OCI-LY3 (cell line): Measurements from ENCODE around the gene GAPT.
A peak's percentile ranks its signal among the peaks of the same experiment; 100 is the strongest.

Source experiments
- H2AFZ ChIP-seq: fragments of 200-600, 300-600 bp; shearing (Covaris generic); 2 replicates; pipeline ENCODE4 v1.6.0; 2014; ENCODE audit warnings: antibody characterized with exemption, low read depth, low read length
- H3K27ac ChIP-seq: fragments of 200-600, 300-600 bp; sonication (generic); 2 replicates; pipeline ENCODE4 v1.5.1; 2014; ENCODE audit warnings: mild to moderate bottlenecking, low read length, moderate library complexity, mixed read lengths
- H3K27me3 ChIP-seq: fragments of 200-600, 300-600 bp; sonication (generic); 2 replicates; pipeline ENCODE4 v1.6.1; 2014; ENCODE audit warnings: low read depth, low read length, mixed read lengths
- H3K36me3 ChIP-seq: fragments of 200-600, 300-600 bp; sonication (generic); replicated peaks from 2 replicates; pipeline ENCODE3; 2014; ENCODE audit warnings: low read depth, low read length, mixed read lengths
- H3K4me1 ChIP-seq: fragments of 300-600, 200-600 bp; sonication (generic); 2 replicates; pipeline ENCODE4 v1.6.1; 2014; ENCODE audit warnings: low read length, mixed read lengths
- H3K4me2 ChIP-seq: fragments of 200-600, 300-600 bp; sonication (generic); 2 replicates; pipeline ENCODE4 v1.6.1; 2014; ENCODE audit warnings: low read length, mixed read lengths
- H3K4me3 ChIP-seq: fragments of 300-600, 200-600 bp; sonication (generic); 2 replicates; pipeline ENCODE4 v1.5.1; 2014; ENCODE audit warnings: antibody characterized with exemption, mild to moderate bottlenecking, low read length, moderate library complexity
- H3K79me2 ChIP-seq: fragments of 300-600, 200-600 bp; shearing (Covaris generic); 2 replicates; pipeline ENCODE4 v1.6.1; 2014; ENCODE audit warnings: mild to moderate bottlenecking, low read length, mixed read lengths
- H3K9ac ChIP-seq: fragments of 300-600, 200-600 bp; shearing (Covaris generic); 2 replicates; pipeline ENCODE4 v1.6.0; 2014; ENCODE audit warnings: mild to moderate bottlenecking, low read length, moderate library complexity
- H3K9me3 ChIP-seq: fragments of 200-600, 300-600 bp; shearing (Covaris generic); 2 replicates; pipeline ENCODE4 v1.6.1; 2014; ENCODE audit warnings: low read length, mixed read lengths; ENCODE audit not compliant: insufficient read depth
- H4K20me1 ChIP-seq: fragments of 200-600, 300-600 bp; sonication (generic); 2 replicates; pipeline ENCODE4 v1.6.1; 2016; ENCODE audit warnings: low read length, mixed read lengths; ENCODE audit not compliant: insufficient read depth
- EZH2phosphoT487 ChIP-seq: fragments of 200-600 bp; shearing (Covaris generic); IDR thresholded peaks from 2 replicates; pipeline ENCODE4 v1.6.1; 2018; ENCODE audit warnings: antibody characterized with exemption, mixed run types, low read depth
- TF ChIP-seq, protein P1 (sequence below): fragments of 200-600, 300-600 bp; sonication (generic); IDR thresholded peaks from 2 replicates; pipeline ENCODE4 v1.5.1; 2014; ENCODE audit warnings: antibody characterized with exemption, low read length, low read depth

Gene GAPT

DNA sequence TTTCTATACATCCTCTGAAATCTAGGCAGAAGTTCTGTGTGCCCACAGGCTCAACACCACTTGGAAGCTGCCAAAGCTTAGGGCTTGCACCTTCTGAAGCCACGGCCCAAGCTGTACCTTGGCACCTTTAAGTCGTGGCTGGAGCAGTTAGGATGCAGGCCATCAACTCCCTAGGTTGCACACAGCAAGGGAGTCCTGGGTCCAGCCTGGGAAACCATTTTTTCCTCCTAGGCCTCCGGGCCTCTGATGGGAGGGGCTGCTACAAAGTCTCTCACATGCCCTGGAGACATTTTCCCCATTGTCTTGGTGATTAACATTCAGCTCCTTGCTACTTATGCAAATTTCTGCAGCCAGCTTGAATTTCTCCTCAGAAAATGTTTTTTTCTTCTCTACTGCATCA is 15.8 kb upstream of the GAPT start:
- no peaks in the 10 kb centered on the region for H3K36me3 ChIP-seq
- no peak overlapping the region for H3K27ac ChIP-seq
- H3K9me3 ChIP-seq: no peaks in the 10 kb centered on the region
- H3K4me2 ChIP-seq: no peak overlapping the region
- H2AFZ ChIP-seq: no peak overlapping the region
- H3K27me3 ChIP-seq: no peaks in the 10 kb centered on the region
- H3K79me2 ChIP-seq: no peaks in the 10 kb centered on the region
- no peak overlapping the region for H3K4me3 ChIP-seq
- TF ChIP-seq, protein P1, sequence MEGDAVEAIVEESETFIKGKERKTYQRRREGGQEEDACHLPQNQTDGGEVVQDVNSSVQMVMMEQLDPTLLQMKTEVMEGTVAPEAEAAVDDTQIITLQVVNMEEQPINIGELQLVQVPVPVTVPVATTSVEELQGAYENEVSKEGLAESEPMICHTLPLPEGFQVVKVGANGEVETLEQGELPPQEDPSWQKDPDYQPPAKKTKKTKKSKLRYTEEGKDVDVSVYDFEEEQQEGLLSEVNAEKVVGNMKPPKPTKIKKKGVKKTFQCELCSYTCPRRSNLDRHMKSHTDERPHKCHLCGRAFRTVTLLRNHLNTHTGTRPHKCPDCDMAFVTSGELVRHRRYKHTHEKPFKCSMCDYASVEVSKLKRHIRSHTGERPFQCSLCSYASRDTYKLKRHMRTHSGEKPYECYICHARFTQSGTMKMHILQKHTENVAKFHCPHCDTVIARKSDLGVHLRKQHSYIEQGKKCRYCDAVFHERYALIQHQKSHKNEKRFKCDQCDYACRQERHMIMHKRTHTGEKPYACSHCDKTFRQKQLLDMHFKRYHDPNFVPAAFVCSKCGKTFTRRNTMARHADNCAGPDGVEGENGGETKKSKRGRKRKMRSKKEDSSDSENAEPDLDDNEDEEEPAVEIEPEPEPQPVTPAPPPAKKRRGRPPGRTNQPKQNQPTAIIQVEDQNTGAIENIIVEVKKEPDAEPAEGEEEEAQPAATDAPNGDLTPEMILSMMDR: no peak
- TF ChIP-seq EZH2phosphoT487: no peak
- no peaks in the 10 kb centered on the region for H4K20me1 ChIP-seq
- H3K9ac ChIP-seq: no peak overlapping the region
- peaks cover under 1% of the 10 kb centered on the region; the same call in 1 of the 2 replicates for H3K4me1 ChIP-seq

DNA sequence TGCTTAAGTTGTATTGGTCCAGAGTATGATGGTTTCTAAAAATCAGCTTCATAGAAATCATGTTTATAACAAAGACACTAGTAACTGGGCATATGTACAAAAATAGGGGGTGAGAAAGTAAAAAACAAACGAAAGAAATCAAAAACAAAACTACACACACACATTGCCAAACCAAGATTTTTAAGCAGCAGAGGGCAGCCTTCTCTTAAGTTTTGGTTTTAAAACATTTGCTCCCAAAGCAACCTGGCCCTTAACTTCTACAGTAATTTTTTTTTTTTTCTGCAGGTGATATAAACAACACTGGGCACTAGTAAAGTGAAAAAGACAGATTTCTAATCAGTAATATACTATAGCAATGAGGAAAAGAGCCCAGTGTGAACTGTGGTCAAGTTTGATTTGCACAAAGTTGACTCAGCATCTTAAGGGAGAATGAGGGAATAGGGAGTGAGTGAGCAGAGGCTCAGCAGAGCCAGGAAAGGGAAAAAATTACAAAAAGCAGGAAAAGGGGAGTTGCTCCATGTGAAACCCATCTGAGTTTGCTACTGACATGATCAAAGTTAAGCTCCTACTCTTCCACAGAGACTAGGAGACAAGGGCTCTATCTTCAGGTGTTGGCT is 13.4 kb upstream of the GAPT start:
- no peaks in the 10 kb centered on the region for H3K9me3 ChIP-seq
- no peaks in the 10 kb centered on the region for H3K79me2 ChIP-seq
- H2AFZ ChIP-seq: 0 out of 2 replicates have a peak overlapping the region, but pooled peaks have one; percentile 17
- no peak for TF ChIP-seq EZH2phosphoT487
- TF ChIP-seq, protein P1: peak; percentile 64
- H3K4me3 ChIP-seq: peak overlapping the region; percentile 31
- H3K36me3 ChIP-seq: no peaks in the 10 kb centered on the region
- no peaks in the 10 kb centered on the region for H3K4me1 ChIP-seq
- no peaks in the 10 kb centered on the region for H4K20me1 ChIP-seq
- H3K27ac ChIP-seq: no peak overlapping the region
- H3K4me2 ChIP-seq: peak overlapping the region; percentile 51
- H3K9ac ChIP-seq: no peak overlapping the region
- no peaks in the 10 kb centered on the region for H3K27me3 ChIP-seq

DNA sequence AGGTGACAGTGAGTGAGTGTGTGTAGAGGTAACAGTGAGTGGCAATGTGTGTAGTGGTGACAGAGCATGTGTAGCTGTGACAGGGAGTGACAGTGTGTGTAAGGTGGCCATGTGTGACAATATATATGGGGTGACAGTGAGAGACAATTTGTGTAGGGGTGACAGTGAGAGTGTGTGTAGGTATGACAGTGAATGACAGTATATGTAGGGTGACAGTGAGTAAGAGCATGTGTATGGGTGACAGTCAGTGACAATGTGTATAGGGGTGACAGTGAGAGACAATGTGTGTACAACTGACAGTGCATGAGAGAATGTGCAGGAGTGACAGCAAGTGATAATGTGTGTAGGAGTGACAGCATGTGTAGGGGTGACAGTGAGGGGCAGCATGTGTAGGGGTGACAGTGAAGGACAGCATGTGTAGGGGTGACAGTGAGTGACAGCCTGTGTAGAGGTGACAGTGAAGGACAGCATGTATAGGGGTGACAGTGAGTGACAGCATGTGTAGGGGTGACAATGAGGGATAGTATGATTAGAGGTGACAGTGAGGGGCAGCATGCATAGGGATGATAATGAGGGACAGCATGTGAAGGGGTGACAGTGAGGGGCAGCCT is 10.1 kb upstream of the GAPT start:
- peaks cover 1% of the 10 kb centered on the region for H3K4me1 ChIP-seq
- H3K36me3 ChIP-seq: no peaks in the 10 kb centered on the region
- no peak overlapping the region for H2AFZ ChIP-seq
- no peak overlapping the region for H3K9ac ChIP-seq
- no peaks in the 10 kb centered on the region for H3K9me3 ChIP-seq
- no peaks in the 10 kb centered on the region for H3K79me2 ChIP-seq
- no peak overlapping the region for H3K27ac ChIP-seq
- TF ChIP-seq EZH2phosphoT487: no peak
- TF ChIP-seq, protein P1: no peak
- H3K4me2 ChIP-seq: no peak overlapping the region
- no peaks in the 10 kb centered on the region for H3K27me3 ChIP-seq
- no peak overlapping the region for H3K4me3 ChIP-seq
- no peaks in the 10 kb centered on the region for H4K20me1 ChIP-seq

DNA sequence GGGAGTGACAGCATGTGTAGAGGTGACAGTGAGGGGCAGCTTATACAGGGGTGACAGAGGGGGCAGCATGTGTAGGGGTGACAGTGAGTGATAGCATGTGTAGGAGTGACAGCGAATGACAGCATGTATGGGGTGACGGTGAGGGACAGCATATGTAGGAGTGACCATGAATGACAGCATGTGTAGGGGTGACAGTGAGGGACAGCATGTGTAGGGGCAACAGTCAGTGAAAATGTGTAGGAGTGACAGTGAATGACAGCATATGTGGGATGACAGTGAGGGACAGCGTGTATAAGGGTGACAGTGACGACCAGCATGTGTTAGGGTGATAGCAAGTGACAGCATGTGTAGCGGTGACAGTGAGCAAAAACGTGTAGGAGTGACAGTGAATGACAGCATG is 9.4 kb upstream of the GAPT start:
- TF ChIP-seq, protein P1: no peak
- no peak for TF ChIP-seq EZH2phosphoT487
- no peak overlapping the region for H3K4me2 ChIP-seq

More for the DNA sequence above, 9.4 kb upstream of the GAPT start:
- H2AFZ ChIP-seq: no peak overlapping the region
- no peaks in the 10 kb centered on the region for H4K20me1 ChIP-seq
- no peaks in the 10 kb centered on the region for H3K27me3 ChIP-seq
- H3K36me3 ChIP-seq: no peaks in the 10 kb centered on the region
- H3K4me1 ChIP-seq: peaks cover 6% of the 10 kb centered on the region
- H3K27ac ChIP-seq: no peak overlapping the region
- no peaks in the 10 kb centered on the region for H3K9me3 ChIP-seq
- no peaks in the 10 kb centered on the region for H3K79me2 ChIP-seq
- H3K4me3 ChIP-seq: no peak overlapping the region
- no peak overlapping the region for H3K9ac ChIP-seq
